Measurements from ENCODE around the gene CLIC5.

The CLIC5 gene

GRCh38 chr6:46061497-46061896 lies 45.8 kb upstream of the CLIC5 start:
- no peak for TF ChIP-seq FOXM1 (IDR thresholded peaks at IDR 0.05; ENCODE audit: borderline replicate concordance, low read depth)
- no peak for TF ChIP-seq NFIC (IDR thresholded peaks at IDR 0.05)
- TF ChIP-seq, protein P1, sequence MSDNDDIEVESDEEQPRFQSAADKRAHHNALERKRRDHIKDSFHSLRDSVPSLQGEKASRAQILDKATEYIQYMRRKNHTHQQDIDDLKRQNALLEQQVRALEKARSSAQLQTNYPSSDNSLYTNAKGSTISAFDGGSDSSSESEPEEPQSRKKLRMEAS (IDR thresholded peaks at IDR 0.05): no peak
- no peak for TF ChIP-seq USF1 (IDR thresholded peaks at IDR 0.05)
- no peak for TF ChIP-seq TEAD4 (IDR thresholded peaks at IDR 0.05)
- TF ChIP-seq YY1 (IDR thresholded peaks at IDR 0.05; ENCODE audit: low read depth): no peak
- no peak for TF ChIP-seq CEBPB (IDR thresholded peaks at IDR 0.05)
- TF ChIP-seq TCF12 (IDR thresholded peaks at IDR 0.05; ENCODE audit: low read depth): no peak
- no peak for TF ChIP-seq RAD21 (IDR thresholded peaks at IDR 0.05; ENCODE audit: low read depth)
- TF ChIP-seq REST (IDR thresholded peaks at IDR 0.05; ENCODE audit: low read depth): no peak
- TF ChIP-seq EGR1 (IDR thresholded peaks at IDR 0.05): no peak

DNA sequence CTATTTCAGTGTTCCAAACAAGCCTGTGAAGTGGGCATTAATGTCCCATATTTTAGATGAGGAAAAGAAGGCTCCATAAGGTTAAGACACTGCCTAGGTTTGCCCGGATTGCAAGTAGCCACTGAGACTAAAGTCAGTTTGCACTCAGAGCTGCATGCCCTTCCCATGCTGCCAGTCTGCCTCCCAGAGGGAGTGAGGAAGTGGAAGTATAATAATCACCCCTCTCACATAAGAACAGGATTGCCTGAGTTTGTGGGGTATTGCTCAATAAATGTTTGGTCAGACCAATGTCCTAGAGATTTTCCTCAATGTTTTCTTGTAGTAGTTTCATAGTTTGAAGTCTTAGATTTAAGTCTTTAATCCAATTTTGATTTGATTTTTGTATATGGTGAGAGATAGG lies 43.9 kb upstream of the CLIC5 start:
- TF ChIP-seq REST (IDR thresholded peaks at IDR 0.05; ENCODE audit: low read depth) (no peak), TAF1 (IDR thresholded peaks at IDR 0.05; ENCODE audit: low read depth) (no peak), RAD21 (IDR thresholded peaks at IDR 0.05; ENCODE audit: low read depth) (no peak)

DNA sequence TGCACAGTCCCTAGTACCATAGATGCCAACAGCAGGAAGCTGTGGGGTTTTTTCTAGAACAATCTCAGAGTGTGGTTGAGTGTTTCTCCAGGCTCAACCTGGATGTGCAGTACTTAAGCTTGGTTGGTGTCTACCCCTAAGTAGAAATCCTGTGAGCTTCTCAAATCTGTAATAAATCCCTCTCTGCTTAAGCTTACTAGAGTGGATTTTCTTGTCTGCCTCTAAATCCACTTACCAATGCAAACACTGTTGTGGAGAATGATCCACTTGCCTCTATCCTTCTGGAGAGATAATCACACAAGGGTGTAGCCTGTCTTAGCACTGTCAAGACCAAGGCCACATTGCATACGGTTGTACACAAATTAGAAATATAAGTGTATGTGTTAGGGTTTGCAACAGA lies 43.3 kb upstream of the CLIC5 start:
- TF ChIP-seq, protein P1 (IDR thresholded peaks at IDR 0.05): no peak
- TF ChIP-seq USF1 (IDR thresholded peaks at IDR 0.05): no peak
- no peak for TF ChIP-seq CREB1 (IDR thresholded peaks at IDR 0.05; ENCODE audit: low read depth)
- TF ChIP-seq REST (IDR thresholded peaks at IDR 0.05; ENCODE audit: low read depth): no peak
- no peak for TF ChIP-seq YY1 (IDR thresholded peaks at IDR 0.05; ENCODE audit: low read depth)
- TF ChIP-seq CEBPB (IDR thresholded peaks at IDR 0.05): no peak
- TF ChIP-seq TCF12 (IDR thresholded peaks at IDR 0.05; ENCODE audit: low read depth): no peak
- no peak for TF ChIP-seq TEAD4 (IDR thresholded peaks at IDR 0.05)
- no peak for TF ChIP-seq ZBTB7A (IDR thresholded peaks at IDR 0.05; ENCODE audit: low read depth)
- TF ChIP-seq FOXM1 (IDR thresholded peaks at IDR 0.05; ENCODE audit: borderline replicate concordance, low read depth): no peak
- no peak for TF ChIP-seq EGR1 (IDR thresholded peaks at IDR 0.05)
- no peak for TF ChIP-seq TAF1 (IDR thresholded peaks at IDR 0.05; ENCODE audit: low read depth)
- no peak for TF ChIP-seq NFIC (IDR thresholded peaks at IDR 0.05)
- TF ChIP-seq RAD21 (IDR thresholded peaks at IDR 0.05; ENCODE audit: low read depth): no peak
- TF ChIP-seq EP300 (IDR thresholded peaks at IDR 0.05; ENCODE audit: borderline replicate concordance): no peak

GRCh38 chr6:46057792-46058191 lies 42.1 kb upstream of the CLIC5 start:
- TF ChIP-seq, protein P1 (IDR thresholded peaks at IDR 0.05): no peak
- TF ChIP-seq YY1 (IDR thresholded peaks at IDR 0.05; ENCODE audit: low read depth): no peak
- no peak for TF ChIP-seq EGR1 (IDR thresholded peaks at IDR 0.05)
- no peak for TF ChIP-seq CREB1 (IDR thresholded peaks at IDR 0.05; ENCODE audit: low read depth)
- no peak for TF ChIP-seq NFIC (IDR thresholded peaks at IDR 0.05)
- TF ChIP-seq TCF12 (IDR thresholded peaks at IDR 0.05; ENCODE audit: low read depth): no peak
- TF ChIP-seq TEAD4 (IDR thresholded peaks at IDR 0.05): no peak
- no peak for TF ChIP-seq USF1 (IDR thresholded peaks at IDR 0.05)
- no peak for TF ChIP-seq REST (IDR thresholded peaks at IDR 0.05; ENCODE audit: low read depth)
- no peak for TF ChIP-seq ZBTB7A (IDR thresholded peaks at IDR 0.05; ENCODE audit: low read depth)
- TF ChIP-seq CEBPB (IDR thresholded peaks at IDR 0.05): no peak
- no peak for TF ChIP-seq TAF1 (IDR thresholded peaks at IDR 0.05; ENCODE audit: low read depth)
- no peak for TF ChIP-seq EP300 (IDR thresholded peaks at IDR 0.05; ENCODE audit: borderline replicate concordance)
- TF ChIP-seq RAD21 (IDR thresholded peaks at IDR 0.05; ENCODE audit: low read depth): no peak
- TF ChIP-seq FOXM1 (IDR thresholded peaks at IDR 0.05; ENCODE audit: borderline replicate concordance, low read depth): no peak
